ENCODE results near the gene SLC66A3.

GRCh38 chr2:11159574-11160170 is 4.4 kb downstream of the SLC66A3 start:
- no peak for TF ChIP-seq POLR2A (IDR thresholded peaks at IDR 0.05)
- no peak for TF ChIP-seq CTCF (IDR thresholded peaks at IDR 0.05)
- no peak for TF ChIP-seq POLR2AphosphoS5 (IDR thresholded peaks at IDR 0.05)
- TF ChIP-seq EP300 (IDR thresholded peaks at IDR 0.05), result no peak
